ENCODE results near the gene ZC3H12C. TPM values are rescaled to one million over a fixed set of nuclear protein-coding genes. Genes with fewer than 3 reads are reported as not detected.

Gene ZC3H12C
- total and polyA plus RNA-seq, 4 donors = 3.4 to 27.1 (median 9.1) TPM

DNA sequence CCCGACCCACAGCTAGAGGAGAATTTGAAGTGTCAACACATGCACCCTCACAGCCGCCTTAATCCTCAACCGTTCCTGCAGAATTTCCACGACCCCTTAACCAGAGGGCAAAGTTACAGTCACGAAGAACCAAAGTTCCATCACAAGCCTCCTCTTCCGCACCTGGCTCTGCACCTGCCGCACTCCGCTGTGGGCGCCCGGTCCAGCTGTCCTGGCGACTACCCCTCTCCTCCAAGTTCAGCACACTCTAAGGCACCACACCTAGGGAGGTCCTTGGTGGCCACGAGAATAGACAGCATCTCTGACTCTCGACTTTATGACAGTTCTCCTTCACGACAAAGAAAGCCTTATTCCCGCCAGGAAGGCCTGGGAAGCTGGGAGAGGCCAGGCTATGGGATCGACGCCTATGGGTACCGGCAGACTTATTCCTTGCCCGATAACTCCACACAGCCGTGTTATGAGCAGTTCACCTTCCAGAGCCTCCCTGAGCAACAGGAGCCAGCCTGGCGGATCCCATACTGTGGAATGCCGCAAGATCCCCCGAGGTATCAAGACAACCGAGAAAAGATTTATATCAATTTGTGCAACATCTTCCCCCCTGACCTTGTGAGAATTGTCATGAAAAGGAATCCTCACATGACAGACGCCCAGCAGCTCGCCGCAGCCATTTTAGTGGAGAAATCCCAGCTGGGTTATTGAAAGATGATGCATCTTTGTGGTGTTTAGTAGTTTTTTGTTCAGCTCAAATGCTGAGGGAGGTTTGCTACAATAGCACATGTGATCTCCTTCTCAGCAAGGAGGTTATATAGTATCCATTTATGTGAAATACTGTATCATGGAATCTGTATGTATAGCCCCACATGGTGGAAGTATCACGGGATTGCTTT, 72.1 kb downstream of the ZC3H12C start:
- Histone ChIP-seq H3K9ac (ENCODE audit: insufficient read depth in 1 of 2, low read length in 2 of 2) (no peak overlapping the region), H3K4me1 (ENCODE audit: control insufficient read depth in 5 of 5, insufficient read depth in 5 of 5, low read length in 5 of 5) (no peaks in the 10 kb centered on the region), H3K36me3 (ENCODE audit: control insufficient read depth in 4 of 4, insufficient read depth in 4 of 4, low read length in 4 of 4) (peaks cover 12 to 22% (median 14%) of the 10 kb centered on the region in 4 donors), H3K27ac (ENCODE audit: low read depth in 1 of 2, low read length in 1 of 2) (no peak overlapping the region), H3K27me3 (ENCODE audit: control insufficient read depth in 3 of 3, insufficient read depth in 3 of 3, low read length in 2 of 3) (no peaks in the 10 kb centered on the region), H3K9me3 (ENCODE audit: control insufficient read depth in 4 of 4, insufficient read depth in 3 of 4, low read length in 3 of 4) (no peaks in the 10 kb centered on the region), H3K4me3 (no peak overlapping the region)
- ATAC-seq (ENCODE audit: insufficient read depth, low FRiP score) (no peak), DNase-seq (no peak)
- 95 to 97% methylated on average over 28 of the region's 28 CpGs for WGBS, 2 donors
- TF ChIP-seq CTCF (IDR thresholded peaks at IDR 0.05; ENCODE audit: control extremely low read depth, extremely low read depth) = no peak

DNA sequence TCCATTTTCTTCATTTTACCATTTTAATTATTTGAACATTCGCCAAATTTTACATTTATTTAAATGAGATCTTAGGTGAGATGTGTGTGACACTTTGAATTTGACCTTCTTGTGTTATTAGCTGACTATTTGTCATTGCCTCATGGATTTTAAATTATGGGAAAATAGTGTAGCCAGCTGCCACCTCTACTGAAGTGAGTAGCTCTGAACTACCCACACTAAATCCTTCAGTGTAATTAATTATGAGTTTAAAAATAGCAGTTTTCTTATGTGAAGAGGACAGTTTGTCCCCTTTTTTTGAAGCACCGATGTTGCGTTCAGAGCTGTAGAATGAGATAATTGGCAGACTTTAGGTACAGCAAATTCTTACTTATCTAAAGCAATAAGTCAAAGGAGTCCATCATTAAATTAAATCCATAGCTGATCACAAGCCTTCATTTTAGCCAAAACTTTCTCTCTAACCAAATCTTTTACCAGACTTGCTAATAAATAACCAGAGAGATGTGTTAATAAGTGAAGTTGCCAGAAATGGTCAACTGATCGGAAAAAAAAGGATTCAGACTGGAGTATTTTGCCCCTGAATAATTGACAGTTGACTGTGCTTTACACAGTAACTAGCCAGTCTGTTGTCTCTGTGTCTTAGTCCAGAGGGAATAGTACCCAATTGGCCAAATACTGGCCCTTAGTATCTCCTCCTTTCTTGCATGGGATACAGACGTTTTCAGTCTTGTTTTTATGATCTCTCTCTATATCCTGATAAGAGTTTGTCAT, 75.0 kb downstream of the ZC3H12C start:
- no peak overlapping the region for H3K4me3 ChIP-seq
- TF ChIP-seq CTCF (IDR thresholded peaks at IDR 0.05; ENCODE audit: control extremely low read depth, extremely low read depth) = no peak
- ATAC-seq (ENCODE audit: insufficient read depth, low FRiP score) (no peak), DNase-seq (no peak)
- no peak overlapping the region for H3K27ac ChIP-seq (ENCODE audit: low read depth in 1 of 2, low read length in 1 of 2)
- no peaks in the 10 kb centered on the region for H3K4me1 ChIP-seq (ENCODE audit: control insufficient read depth in 5 of 5, insufficient read depth in 5 of 5, low read length in 5 of 5)
- H3K9me3 ChIP-seq (ENCODE audit: control insufficient read depth in 4 of 4, insufficient read depth in 3 of 4, low read length in 3 of 4) = no peaks in the 10 kb centered on the region
- H3K9ac ChIP-seq (ENCODE audit: insufficient read depth in 1 of 2, low read length in 2 of 2) = no peak overlapping the region
- H3K27me3 ChIP-seq (ENCODE audit: control insufficient read depth in 3 of 3, insufficient read depth in 3 of 3, low read length in 2 of 3) = no peaks in the 10 kb centered on the region
- peaks cover 9 to 18% (median 13%) of the 10 kb centered on the region in 4 donors for H3K36me3 ChIP-seq (ENCODE audit: control insufficient read depth in 4 of 4, insufficient read depth in 4 of 4, low read length in 4 of 4)
- WGBS, 2 donors = 89 to 91% methylated on average over 5 of the region's 5 CpGs

GRCh38 chr11:110169738-110170137, 76.5 kb downstream of the ZC3H12C start:
- no peaks in the 10 kb centered on the region for H3K27me3 ChIP-seq (ENCODE audit: control insufficient read depth in 3 of 3, insufficient read depth in 3 of 3, low read length in 2 of 3)
- peaks cover 0 to 4% (median 0%) of the 10 kb centered on the region in 5 donors for H3K4me1 ChIP-seq (ENCODE audit: control insufficient read depth in 5 of 5, insufficient read depth in 5 of 5, low read length in 5 of 5)
- TF ChIP-seq CTCF (IDR thresholded peaks at IDR 0.05; ENCODE audit: control extremely low read depth, extremely low read depth) = no peak
- H3K36me3 ChIP-seq (ENCODE audit: control insufficient read depth in 4 of 4, insufficient read depth in 4 of 4, low read length in 4 of 4) = peaks cover 6 to 9% (median 9%) of the 10 kb centered on the region in 4 donors
- no peak overlapping the region for H3K27ac ChIP-seq (ENCODE audit: low read depth in 1 of 2, low read length in 1 of 2)
- H3K9ac ChIP-seq (ENCODE audit: insufficient read depth in 1 of 2, low read length in 2 of 2) = no peak overlapping the region
- ATAC-seq (ENCODE audit: insufficient read depth, low FRiP score) (no peak), DNase-seq (no peak)
- 75 to 77% methylated on average over 2 of the region's 2 CpGs for WGBS, 2 donors
- H3K9me3 ChIP-seq (ENCODE audit: control insufficient read depth in 4 of 4, insufficient read depth in 3 of 4, low read length in 3 of 4) = no peaks in the 10 kb centered on the region
- H3K4me3 ChIP-seq = no peak overlapping the region
